ENCODE measurements around the gene MAGED1. TPM values are rescaled to one million over a fixed set of nuclear protein-coding genes. Genes with fewer than 3 reads are reported as not detected.

The MAGED1 gene
- total RNA-seq: 53.8 and 129 TPM in 2 replicates

DNA sequence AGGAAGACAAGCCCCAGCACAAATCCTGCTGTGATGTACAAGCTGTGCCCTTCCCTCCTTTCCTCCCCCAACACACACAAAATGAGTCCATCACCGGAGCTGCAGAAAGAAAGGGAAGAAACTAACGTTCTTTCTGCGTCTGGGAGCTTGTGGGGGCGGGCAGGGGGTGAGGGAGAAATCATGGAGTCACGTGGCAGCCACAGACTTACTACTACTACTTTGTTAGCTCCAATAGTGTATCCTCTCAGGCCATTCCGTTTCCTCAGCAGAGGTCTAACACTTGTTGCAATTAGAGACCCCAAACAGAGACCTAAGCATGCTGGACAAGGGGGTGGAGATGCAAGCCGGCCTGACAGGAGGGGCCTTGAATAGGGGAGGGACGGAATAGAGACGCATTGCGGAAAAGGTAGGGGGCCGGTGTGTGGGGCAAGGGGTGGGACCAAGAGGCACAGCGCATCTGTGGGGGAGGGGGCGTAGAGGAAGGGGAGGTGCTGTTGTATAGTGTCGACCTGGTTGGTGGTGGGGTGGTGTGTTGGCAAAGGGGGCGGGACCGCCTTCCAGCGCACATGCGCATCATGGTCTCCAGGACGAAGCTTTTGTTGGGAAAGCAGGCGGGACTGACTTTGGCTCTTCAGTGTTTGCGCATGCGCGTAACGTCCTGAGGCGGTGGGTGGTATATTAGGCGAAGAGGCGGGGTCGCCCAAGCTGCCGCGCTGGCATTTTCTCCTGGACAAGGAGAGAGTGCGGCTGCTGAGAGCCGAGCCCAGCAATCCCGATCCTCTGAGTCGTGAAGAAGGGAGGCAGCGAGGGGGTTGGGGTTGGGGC, at the start of gene MAGED1:
TSS of gene MAGED1 (plus strand) at position 703 of the 825 bp plus-strand sequence. CDS start 682 bp downstream, outside the sequence.

Other genes with a start within 250 kb of the MAGED1 start
- gene CENPVL2, start 210.8 kb upstream of the MAGED1 start, total RNA-seq: not detected in 2 replicates
- not detected in 2 replicates for gene CENPVL1, start 183.1 kb upstream of the MAGED1 start, total RNA-seq
- 4.6 and 7.1 TPM in 2 replicates for gene GSPT2, start 150.2 kb upstream of the MAGED1 start, total RNA-seq
- gene MAGED4B, start 175.6 kb downstream of the MAGED1 start, total RNA-seq: 18.3 and 51.6 TPM in 2 replicates